Kidney (tissue), 14 donors: ENCODE data around the gene CFAP52. TPM values are rescaled to one million over a fixed set of nuclear protein-coding genes. Genes with fewer than 3 reads are reported as not detected.

ENCODE experiments used
- DNase-seq, 5 donors: peaks; one replicate each; pipeline ENCODE4 v3.0.0-alpha.2; 2013 to 2020
- FAIRE-seq: peaks from 2 replicates; lab custom pipeline; 2012; peaks lifted over from hg19 to GRCh38; lab: Jason Lieb, UNC
- H3K27ac ChIP-seq, 2 donors: one replicate each; pipeline ENCODE4 v1.7.0; 2013; ENCODE audit warnings: low read depth in 2 of 2, low read length in 2 of 2, inconsistent platforms in 1 of 2
- H3K27me3 ChIP-seq: one replicate; pipeline ENCODE4 v1.7.1; 2013; ENCODE audit warnings: low read length, inconsistent platforms; ENCODE audit not compliant: control insufficient read depth, insufficient read depth
- H3K36me3 ChIP-seq, 3 donors: one replicate each; pipeline versions ENCODE4 v1.7.0 to v1.7.1; 2013; ENCODE audit warnings: low read length in 3 of 3, control low read depth in 1 of 3, inconsistent platforms in 1 of 3; ENCODE audit not compliant: insufficient read depth in 3 of 3, control insufficient read depth in 2 of 3
- H3K4me1 ChIP-seq, 3 donors: one replicate each; pipeline versions ENCODE4 v1.7.0 to v1.7.1; 2013; ENCODE audit warnings: low read length in 3 of 3, inconsistent platforms in 1 of 3, low read depth in 1 of 3; ENCODE audit not compliant: control insufficient read depth in 2 of 3, insufficient read depth in 2 of 3
- H3K4me3 ChIP-seq, 3 donors: one replicate each; pipeline versions ENCODE4 v1.7.0 to v1.8.1; 2013; ENCODE audit warnings: low read length in 3 of 3, control low read depth in 1 of 3, inconsistent platforms in 1 of 3
- H3K9ac ChIP-seq, 3 donors: one replicate each; pipeline versions ENCODE4 v1.7.0 to v1.7.1; 2013; ENCODE audit warnings: low read length in 3 of 3, control low read depth in 1 of 3, inconsistent platforms in 1 of 3
- H3K9me3 ChIP-seq, 3 donors: one replicate each; pipeline versions ENCODE4 v1.7.0 to v1.7.1; 2013; ENCODE audit warnings: low read length in 3 of 3, control low read depth in 1 of 3, inconsistent platforms in 1 of 3; ENCODE audit not compliant: control insufficient read depth in 2 of 3, insufficient read depth in 1 of 3
- intact Hi-C: fragments of 100-400 bp; cut with DNase I; formaldehyde crosslinking; loops from one replicate; pipeline ENCODE4 v1.11.1; 2022
- polyA plus RNA-seq: library from polyadenylated mRNA; stranded (reverse); fragments of 350-450 nt; fragmentation: Illumina TruSeq; extraction: RNeasy Lipid Tissue Mini Kit (QIAGEN cat#74804); gene quantifications from one replicate; pipeline ENCODE4 v1.2.3, GENCODE V29; 2014; ENCODE audit warnings: low read depth, low replicate concordance; ENCODE audit not compliant: insufficient read depth
- total RNA-seq: library from RNA; stranded (reverse); fragmentation: NEBNext Ultra II Directional; extraction: Animal tissue kit (Norgen Biotek cat#: 25700); gene quantifications from one replicate; pipeline ENCODE4 v1.2.1, GENCODE V29; 2021
- TF ChIP-seq, protein P1 (sequence below): IDR thresholded peaks from 3 replicates; pipeline ENCODE4 v1.5.1; 2012; ENCODE audit warnings: mild to moderate bottlenecking, moderate library complexity, borderline replicate concordance; ENCODE audit not compliant: insufficient read depth; ENCODE audit errors: extremely low read depth
- donor health status: control.
- donor health status: control.
- donor health status: control.
- donor health status: control.
- donor health status: control.
- donor health status: DM: yes; HTN: yes; CAD: no.
- donor health status: Normal renal cell carcinoma (clear cell type).

CFAP52 gene
- total and polyA plus RNA-seq, 2 donors from 2014 or later: 1.7 TPM; not detected in 1

DNA sequence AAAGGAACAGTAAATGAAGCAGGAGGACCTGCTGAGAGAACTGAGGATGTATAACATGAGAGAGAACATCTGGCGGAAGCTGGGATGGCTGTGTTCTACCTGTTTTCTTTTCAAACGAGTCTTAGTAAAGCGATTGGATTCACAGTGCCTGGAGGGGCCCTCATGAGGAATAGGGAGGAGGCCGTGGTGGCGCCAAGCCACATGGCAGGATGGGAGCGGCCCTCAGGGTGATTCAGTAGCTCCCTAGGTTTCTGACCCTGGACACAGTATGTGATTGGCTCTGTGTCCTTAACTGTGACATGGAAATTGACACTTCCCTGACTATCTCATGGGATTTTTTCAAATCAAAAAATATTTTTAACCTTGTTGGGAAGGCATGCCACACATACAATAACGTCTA, 101.0 kb downstream of the CFAP52 start:
- Histone ChIP-seq H3K9ac (no peak overlapping the region), H3K4me1 (no peaks in the 10 kb centered on the region), H3K4me3 (no peak overlapping the region), H3K27ac (no peak overlapping the region), H3K27me3 (no peaks in the 10 kb centered on the region), H3K36me3 (no peaks in the 10 kb centered on the region), H3K9me3 (peaks cover 0 to 4% (median 0%) of the 10 kb centered on the region in 3 donors)
- intact Hi-C loops: no loop called here
- TF ChIP-seq, protein P1, sequence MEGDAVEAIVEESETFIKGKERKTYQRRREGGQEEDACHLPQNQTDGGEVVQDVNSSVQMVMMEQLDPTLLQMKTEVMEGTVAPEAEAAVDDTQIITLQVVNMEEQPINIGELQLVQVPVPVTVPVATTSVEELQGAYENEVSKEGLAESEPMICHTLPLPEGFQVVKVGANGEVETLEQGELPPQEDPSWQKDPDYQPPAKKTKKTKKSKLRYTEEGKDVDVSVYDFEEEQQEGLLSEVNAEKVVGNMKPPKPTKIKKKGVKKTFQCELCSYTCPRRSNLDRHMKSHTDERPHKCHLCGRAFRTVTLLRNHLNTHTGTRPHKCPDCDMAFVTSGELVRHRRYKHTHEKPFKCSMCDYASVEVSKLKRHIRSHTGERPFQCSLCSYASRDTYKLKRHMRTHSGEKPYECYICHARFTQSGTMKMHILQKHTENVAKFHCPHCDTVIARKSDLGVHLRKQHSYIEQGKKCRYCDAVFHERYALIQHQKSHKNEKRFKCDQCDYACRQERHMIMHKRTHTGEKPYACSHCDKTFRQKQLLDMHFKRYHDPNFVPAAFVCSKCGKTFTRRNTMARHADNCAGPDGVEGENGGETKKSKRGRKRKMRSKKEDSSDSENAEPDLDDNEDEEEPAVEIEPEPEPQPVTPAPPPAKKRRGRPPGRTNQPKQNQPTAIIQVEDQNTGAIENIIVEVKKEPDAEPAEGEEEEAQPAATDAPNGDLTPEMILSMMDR: no peak
- FAIRE-seq (no peak), DNase-seq (no peak)

DNA sequence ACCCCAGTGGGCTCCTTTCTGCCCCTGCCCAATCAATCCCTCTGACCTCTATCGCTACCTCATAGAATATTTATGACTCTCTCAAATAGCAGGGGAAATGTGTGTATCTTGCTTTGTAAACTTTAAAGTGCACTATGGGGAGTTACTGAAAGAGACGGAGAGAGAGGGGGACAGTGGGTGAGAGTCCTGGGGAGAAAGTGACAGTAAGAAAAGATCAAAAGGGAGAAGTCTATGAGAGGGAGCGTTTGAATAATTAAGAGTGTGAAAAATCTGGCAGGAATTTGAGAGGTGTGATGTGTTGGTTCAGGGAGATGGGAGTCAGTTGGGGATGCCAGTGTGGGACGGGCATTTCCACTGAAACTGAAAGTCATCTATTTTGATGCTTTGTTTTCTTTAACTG, 101.5 kb downstream of the CFAP52 start:
- peaks cover 0 to 4% (median 0%) of the 10 kb centered on the region in 3 donors for H3K9me3 ChIP-seq
- H3K9ac ChIP-seq: no peak overlapping the region
- FAIRE-seq (no peak), DNase-seq (no peak)
- H3K27me3 ChIP-seq: no peaks in the 10 kb centered on the region
- H3K36me3 ChIP-seq: no peaks in the 10 kb centered on the region
- intact Hi-C loops: no loop called here
- TF ChIP-seq, protein P1: no peak
- H3K27ac ChIP-seq: no peak overlapping the region
- no peak overlapping the region for H3K4me3 ChIP-seq
- no peaks in the 10 kb centered on the region for H3K4me1 ChIP-seq

DNA sequence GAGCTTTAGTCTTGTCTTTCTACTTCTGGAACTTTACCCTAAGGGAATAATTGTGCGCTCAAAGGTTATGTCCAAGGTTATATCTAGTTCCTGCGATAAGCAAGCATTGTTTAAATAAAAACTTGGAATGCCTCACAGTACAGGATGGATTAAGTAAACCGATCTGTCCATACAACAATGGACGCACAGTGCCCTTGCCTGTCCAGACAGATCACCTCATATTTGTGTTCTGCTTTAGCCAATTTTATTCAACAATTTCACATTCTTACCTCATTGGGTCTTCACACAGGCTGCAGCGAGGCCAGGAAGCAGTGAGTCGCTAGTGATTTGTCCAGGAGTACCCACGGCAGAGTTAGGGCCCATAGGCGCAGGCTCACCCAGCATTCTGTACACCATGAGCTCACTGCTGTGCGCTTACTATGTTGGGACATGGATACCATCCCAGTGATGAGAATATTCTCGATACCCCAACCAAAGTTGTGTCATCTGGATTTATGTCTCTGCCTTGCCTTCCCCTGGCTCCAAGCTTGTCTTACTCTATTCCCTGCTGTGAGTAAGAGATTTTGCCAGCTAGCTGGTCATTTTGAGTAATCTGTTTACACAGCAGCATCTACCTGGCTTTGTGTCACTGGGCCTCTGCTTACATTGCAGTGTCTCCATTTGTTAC, 108.6 kb downstream of the CFAP52 start:
- H3K9me3 ChIP-seq: peaks cover 0 to 3% (median 0%) of the 10 kb centered on the region in 3 donors
- TF ChIP-seq, protein P1: no peak
- H3K27me3 ChIP-seq: no peaks in the 10 kb centered on the region
- intact Hi-C loops: no loop called here
- no peak for FAIRE-seq
- H3K36me3 ChIP-seq: no peaks in the 10 kb centered on the region
- H3K27ac ChIP-seq: no peak overlapping the region
- DNase-seq: no peak
- H3K9ac ChIP-seq: no peak overlapping the region
- no peak overlapping the region for H3K4me3 ChIP-seq
- H3K4me1 ChIP-seq: no peaks in the 10 kb centered on the region

Other genes starting within 250 kb of the CFAP52 start
- 67.2 TPM for gene STX8, start 822 bp upstream of the CFAP52 start, total RNA-seq
- gene STX8, start 822 bp upstream of the CFAP52 start, polyA plus RNA-seq: 127 TPM
- 7.8 TPM for gene USP43, start 68.9 kb downstream of the CFAP52 start, total RNA-seq
- gene USP43, start 68.9 kb downstream of the CFAP52 start, polyA plus RNA-seq: 1.9 TPM
- not detected for gene DHRS7C, start 214.9 kb downstream of the CFAP52 start, total RNA-seq
- gene DHRS7C, start 214.9 kb downstream of the CFAP52 start, polyA plus RNA-seq: not detected
- gene GSG1L2, start 245.4 kb downstream of the CFAP52 start, total RNA-seq: not detected
- gene GSG1L2, start 245.4 kb downstream of the CFAP52 start, polyA plus RNA-seq: not detected
- gene GLP2R, start 249.3 kb downstream of the CFAP52 start, total RNA-seq: not detected
- gene GLP2R, start 249.3 kb downstream of the CFAP52 start, polyA plus RNA-seq: not detected